ENCODE results near the gene RGS11. TPM values are rescaled to one million over a fixed set of nuclear protein-coding genes. Genes with fewer than 3 reads are reported as not detected.
A peak's percentile ranks its signal among the peaks of the same experiment; 100 is the strongest.

Gene RGS11
- total RNA-seq, 1 donor from 2014 or later: not detected

DNA sequence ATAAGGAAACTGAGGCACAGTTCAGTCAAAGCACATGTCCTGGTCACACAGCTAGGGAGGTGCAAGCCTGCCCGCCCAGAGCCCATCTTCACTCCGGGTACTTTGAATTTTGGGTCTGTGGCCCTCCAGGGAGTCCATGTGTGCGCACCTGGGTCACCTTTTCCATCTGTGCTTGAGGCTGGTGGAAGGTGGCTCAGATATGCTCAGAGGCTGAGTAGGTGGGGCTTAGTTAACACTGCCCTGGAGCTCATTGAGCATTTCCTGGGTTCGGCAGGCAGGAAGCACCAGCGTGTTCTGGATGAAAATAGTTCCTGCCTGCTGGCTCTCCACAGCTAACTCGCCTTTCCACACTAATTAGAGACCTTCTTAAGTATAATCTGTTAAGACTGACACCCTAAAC, 21.9 kb downstream of the RGS11 start:
- no peak overlapping the region for H3K4me3 Mint-ChIP-seq
- peaks cover 9% of the 10 kb centered on the region for H3K4me1 Mint-ChIP-seq
- H3K27me3 Mint-ChIP-seq: no peaks in the 10 kb centered on the region
- intact Hi-C loops (cut with micrococcal nuclease): no loop called here
- DNase-seq (no peak), ATAC-seq (ENCODE audit: low read depth) (no peak)
- H3K36me3 Mint-ChIP-seq (ENCODE audit: low read depth): peaks cover 53% of the 10 kb centered on the region
- CTCF ChIA-PET: no interaction called here
- no peaks in the 10 kb centered on the region for H3K9me3 Mint-ChIP-seq
- TF ChIP-seq, protein P1, sequence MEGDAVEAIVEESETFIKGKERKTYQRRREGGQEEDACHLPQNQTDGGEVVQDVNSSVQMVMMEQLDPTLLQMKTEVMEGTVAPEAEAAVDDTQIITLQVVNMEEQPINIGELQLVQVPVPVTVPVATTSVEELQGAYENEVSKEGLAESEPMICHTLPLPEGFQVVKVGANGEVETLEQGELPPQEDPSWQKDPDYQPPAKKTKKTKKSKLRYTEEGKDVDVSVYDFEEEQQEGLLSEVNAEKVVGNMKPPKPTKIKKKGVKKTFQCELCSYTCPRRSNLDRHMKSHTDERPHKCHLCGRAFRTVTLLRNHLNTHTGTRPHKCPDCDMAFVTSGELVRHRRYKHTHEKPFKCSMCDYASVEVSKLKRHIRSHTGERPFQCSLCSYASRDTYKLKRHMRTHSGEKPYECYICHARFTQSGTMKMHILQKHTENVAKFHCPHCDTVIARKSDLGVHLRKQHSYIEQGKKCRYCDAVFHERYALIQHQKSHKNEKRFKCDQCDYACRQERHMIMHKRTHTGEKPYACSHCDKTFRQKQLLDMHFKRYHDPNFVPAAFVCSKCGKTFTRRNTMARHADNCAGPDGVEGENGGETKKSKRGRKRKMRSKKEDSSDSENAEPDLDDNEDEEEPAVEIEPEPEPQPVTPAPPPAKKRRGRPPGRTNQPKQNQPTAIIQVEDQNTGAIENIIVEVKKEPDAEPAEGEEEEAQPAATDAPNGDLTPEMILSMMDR (IDR thresholded peaks at IDR 0.05): no peak
- no peak overlapping the region for H3K27ac Mint-ChIP-seq
- POLR2A ChIA-PET: no interaction called here

DNA sequence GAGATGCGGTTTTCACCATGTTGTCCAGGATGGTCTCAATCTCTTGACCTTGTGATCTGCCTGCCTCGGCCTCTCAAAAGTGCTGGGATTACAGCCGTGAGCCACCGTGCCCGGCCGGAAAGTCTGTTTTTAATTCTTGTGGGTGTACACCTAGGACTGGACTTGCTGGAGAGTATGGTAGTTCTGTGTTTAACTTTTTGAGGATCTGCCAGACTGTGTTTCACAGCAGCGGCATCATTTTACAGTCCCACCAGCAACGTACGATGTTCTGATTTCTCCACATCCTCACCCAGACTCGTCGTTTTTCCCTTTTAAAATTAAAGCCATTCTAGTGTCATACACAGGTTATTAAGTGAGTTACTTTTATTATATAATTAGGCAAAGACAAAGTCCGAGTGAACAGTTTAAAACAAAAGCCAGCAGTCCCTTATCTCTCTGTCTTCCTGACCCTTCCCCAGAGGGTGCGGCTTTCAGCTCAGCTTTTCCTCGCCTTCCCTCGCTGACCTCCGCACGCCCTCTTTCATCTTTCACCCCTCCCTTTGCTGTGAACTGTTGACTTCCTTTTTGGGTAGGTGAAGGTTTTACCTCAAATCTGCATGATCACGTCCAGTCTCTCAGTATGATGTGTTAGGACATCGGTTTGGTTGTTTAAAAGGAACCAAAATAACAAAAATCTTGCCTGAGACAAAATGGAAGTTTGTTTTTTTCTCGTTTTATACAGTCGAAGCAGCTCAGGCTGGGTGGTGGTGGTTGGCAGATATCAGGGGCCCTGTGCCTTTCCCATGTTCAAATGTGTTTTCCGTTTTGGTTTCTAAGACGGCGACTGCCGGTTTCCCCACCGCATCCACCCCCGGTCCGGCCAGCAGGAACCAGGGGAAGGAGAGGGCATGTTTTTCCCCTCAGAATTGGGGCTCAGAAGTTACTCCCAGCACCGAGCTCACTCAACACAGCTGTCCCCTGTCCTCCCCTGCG, 23.1 kb downstream of the RGS11 start:
- peak overlapping the region; percentile 73 for H3K27ac Mint-ChIP-seq
- POLR2A ChIA-PET: interaction anchor here (0.6 to 2.1 kb wide), 3 partner anchors 17 to 114 kb away, joined by 3 to 15 read pairs (median 10); partner anchors contain the start of genes FAM234A and NPRL3
- TF ChIP-seq, protein P1 (IDR thresholded peaks at IDR 0.05): no peak
- H3K36me3 Mint-ChIP-seq (ENCODE audit: low read depth): peaks cover 52% of the 10 kb centered on the region
- intact Hi-C loops (cut with micrococcal nuclease): no loop called here
- CTCF ChIA-PET: no interaction called here
- peaks cover 9% of the 10 kb centered on the region for H3K4me1 Mint-ChIP-seq
- H3K4me3 Mint-ChIP-seq: peak overlapping the region; percentile 73
- ATAC-seq (ENCODE audit: low read depth): peak; percentile 47
- DNase-seq: no peak
- H3K9me3 Mint-ChIP-seq: no peaks in the 10 kb centered on the region
- no peaks in the 10 kb centered on the region for H3K27me3 Mint-ChIP-seq

DNA sequence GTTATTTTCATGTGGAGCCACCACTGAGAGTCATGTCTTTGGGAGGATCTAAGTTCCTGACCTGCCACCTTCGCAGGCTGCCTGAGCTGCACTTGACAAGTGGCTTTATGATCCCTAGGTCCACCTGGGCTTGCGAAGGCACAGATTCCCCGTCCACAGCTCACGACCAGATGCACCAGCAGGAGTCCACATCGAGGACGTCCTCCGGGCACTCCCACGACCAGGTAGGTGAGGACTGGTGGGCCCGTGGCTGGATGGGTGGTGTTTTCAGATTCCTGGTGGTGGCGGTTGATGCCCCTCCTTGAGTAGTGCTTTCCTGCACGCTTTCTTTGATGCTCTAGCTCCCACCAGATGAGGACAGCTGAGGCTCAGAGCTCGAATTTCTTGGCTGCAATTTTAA, 26.3 kb downstream of the RGS11 start:
- Mint-ChIP-seq H3K36me3 (ENCODE audit: low read depth) (peaks cover 31% of the 10 kb centered on the region), H3K27ac (no peak overlapping the region), H3K9me3 (no peaks in the 10 kb centered on the region), H3K27me3 (no peaks in the 10 kb centered on the region), H3K4me3 (no peak overlapping the region), H3K4me1 (peaks cover 9% of the 10 kb centered on the region)
- ATAC-seq (ENCODE audit: low read depth) (no peak), DNase-seq (no peak)
- intact Hi-C loops (cut with micrococcal nuclease): no loop called here
- ChIA-PET POLR2A (no interaction called here), CTCF (no interaction called here)
- TF ChIP-seq, protein P1 (IDR thresholded peaks at IDR 0.05): no peak

DNA sequence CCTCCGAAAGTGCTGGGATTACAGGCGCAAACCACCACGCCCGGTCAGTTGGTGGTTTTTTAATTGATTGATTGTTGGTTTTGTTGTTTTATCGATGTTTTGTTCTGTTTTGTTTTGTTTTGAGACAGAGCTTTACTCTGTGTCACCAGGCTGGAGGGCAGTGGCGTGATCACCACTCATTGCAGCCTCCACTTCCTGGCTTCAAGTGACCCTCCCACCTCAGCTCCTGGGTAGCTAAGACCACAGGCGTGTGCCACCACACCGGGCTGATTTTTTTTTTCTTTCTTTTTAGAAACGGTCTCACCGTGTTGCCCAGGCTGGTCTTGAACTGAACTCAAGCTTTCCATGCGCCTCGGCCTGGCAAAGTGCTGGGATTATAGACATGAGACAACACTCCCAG, 28.7 kb downstream of the RGS11 start:
- TF ChIP-seq, protein P1 (IDR thresholded peaks at IDR 0.05): no peak
- ChIA-PET POLR2A (no interaction called here), CTCF (no interaction called here)
- no peak for DNase-seq
- H3K36me3 Mint-ChIP-seq (ENCODE audit: low read depth): peaks cover 14% of the 10 kb centered on the region
- H3K27ac Mint-ChIP-seq: no peak overlapping the region
- no peak overlapping the region for H3K4me3 Mint-ChIP-seq
- intact Hi-C loops (cut with micrococcal nuclease): no loop called here
- ATAC-seq (ENCODE audit: low read depth): no peak
- peaks cover under 1% of the 10 kb centered on the region for H3K4me1 Mint-ChIP-seq
- no peaks in the 10 kb centered on the region for H3K27me3 Mint-ChIP-seq
- H3K9me3 Mint-ChIP-seq: no peaks in the 10 kb centered on the region

DNA sequence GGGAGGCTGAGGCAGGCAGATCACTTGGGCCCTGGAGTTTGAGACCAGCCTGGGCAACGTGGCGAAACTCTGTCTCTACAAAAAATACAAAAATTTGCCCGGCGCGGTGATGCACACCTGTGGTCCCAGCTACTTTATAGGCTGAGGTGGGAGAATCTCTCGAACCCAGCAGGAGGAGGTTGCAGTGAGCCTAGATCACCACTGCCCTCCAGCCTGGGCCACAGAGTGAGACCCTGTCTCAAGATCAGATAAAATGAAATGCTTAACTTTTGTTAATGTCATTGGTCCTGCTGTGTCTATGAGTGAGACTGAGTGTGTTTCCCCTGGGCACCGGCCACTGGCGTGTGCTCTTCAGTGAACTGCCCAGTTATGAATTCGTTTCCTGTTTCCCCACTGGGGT, 30.6 kb downstream of the RGS11 start:
- H3K9me3 Mint-ChIP-seq: no peaks in the 10 kb centered on the region
- CTCF ChIA-PET: no interaction called here
- ATAC-seq (ENCODE audit: low read depth) (no peak), DNase-seq (no peak)
- peaks cover 9% of the 10 kb centered on the region for H3K36me3 Mint-ChIP-seq (ENCODE audit: low read depth)
- no peaks in the 10 kb centered on the region for H3K27me3 Mint-ChIP-seq
- H3K27ac Mint-ChIP-seq: no peak overlapping the region
- TF ChIP-seq, protein P1 (IDR thresholded peaks at IDR 0.05): no peak
- H3K4me1 Mint-ChIP-seq: peaks cover 5% of the 10 kb centered on the region
- no peak overlapping the region for H3K4me3 Mint-ChIP-seq
- intact Hi-C loops (cut with micrococcal nuclease): no loop called here
- POLR2A ChIA-PET: no interaction called here
